ENCODE data around the gene MED27.
A peak's percentile ranks its signal among the peaks of the same experiment; 100 is the strongest.
"Not testable (repeated sequence)": the region's sequence is repeated elsewhere in the genome, so short reads cannot be mapped to it uniquely, and the experiment has no call there.

The MED27 gene

DNA sequence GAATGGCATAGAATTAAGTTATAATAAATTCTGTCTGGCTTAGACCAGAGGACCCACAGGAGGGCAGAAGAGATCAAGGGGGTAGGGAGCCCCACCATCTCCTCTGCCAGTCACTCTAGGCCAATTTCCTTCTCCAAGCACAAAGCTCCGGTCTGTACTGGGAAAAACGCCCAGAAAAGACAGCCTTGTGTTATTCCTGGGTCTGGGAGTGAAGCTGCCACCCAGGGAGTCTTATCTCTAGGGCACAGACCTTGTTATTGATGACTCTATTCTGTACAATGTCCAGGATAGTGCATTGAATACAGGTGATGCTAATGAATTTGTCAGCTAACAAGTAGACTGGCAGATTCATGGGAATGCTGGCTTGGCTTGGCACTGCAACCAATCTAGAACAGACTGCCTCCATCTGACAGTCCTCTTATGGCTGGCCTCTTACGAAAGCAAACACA is 60.7 kb downstream of the MED27 start:
- no peak for DNase-seq (ENCODE audit: low spot score)

DNA sequence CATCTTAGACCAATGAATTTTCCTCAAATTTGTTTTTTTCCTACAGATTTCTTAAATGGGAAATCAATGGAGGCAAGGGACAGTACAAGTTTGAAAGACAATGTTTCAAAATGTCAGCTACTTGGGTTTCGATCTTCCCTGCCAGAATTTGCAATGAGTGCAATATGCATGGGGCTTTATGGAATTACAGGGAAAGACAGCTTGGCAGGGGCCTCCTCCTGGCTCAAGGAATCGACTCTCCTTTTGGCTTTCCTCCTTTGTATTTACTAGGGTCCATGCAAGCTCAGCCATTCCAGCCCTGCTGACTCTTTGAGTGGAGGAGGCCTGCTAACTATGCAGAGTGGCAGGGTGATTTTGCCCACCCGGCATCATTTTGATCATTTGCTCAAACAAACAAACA is 63.2 kb downstream of the MED27 start:
- no peak for DNase-seq (ENCODE audit: low spot score)

DNA sequence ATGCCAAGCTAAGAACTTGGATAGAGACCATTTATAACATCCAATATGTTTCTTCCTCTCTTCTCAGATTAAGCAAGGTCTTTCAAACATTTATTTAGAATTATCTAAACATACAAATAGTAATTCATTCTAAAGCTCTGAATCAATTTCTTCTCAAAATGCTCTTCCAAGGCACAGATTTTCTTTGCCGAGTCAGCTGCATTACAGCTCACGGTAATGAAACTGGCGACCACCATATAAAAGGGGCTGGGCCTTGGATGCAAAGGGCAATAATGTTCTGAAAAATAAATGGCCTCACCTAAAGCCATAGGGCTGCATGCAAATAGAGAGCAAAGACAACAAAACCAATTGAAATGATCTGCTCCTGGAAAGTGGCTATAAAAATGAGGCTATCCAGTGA is 63.8 kb downstream of the MED27 start:
- DNase-seq (ENCODE audit: low spot score) = no peak

DNA sequence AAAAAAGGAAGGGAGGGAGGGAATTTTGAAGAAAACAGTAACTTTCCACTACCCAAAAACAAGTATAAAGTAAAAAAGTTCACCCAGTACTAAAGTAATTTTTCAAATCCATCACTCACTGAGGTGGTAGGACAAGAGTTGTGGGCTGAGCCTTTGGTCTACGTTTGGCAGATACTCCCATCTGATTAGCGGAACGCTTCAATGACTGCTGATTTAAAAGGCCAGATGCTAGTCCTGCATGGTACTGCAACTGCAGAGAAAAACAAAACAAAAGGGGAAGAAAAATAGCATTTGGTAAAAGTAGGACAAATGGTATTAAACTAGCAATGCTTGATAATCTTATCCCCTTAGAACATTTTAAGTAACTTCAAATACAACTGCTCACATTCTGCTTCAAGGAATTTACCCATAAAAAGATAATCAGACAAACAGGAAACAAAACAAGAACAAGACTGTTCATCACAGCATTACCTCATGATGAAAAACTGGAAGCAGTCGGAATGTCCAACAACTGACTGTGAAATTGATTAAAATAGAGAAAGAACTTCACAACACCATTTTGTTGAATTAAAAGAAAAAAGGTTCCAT is 65.4 kb downstream of the MED27 start:
- DNase-seq (ENCODE audit: low spot score) = no peak

DNA sequence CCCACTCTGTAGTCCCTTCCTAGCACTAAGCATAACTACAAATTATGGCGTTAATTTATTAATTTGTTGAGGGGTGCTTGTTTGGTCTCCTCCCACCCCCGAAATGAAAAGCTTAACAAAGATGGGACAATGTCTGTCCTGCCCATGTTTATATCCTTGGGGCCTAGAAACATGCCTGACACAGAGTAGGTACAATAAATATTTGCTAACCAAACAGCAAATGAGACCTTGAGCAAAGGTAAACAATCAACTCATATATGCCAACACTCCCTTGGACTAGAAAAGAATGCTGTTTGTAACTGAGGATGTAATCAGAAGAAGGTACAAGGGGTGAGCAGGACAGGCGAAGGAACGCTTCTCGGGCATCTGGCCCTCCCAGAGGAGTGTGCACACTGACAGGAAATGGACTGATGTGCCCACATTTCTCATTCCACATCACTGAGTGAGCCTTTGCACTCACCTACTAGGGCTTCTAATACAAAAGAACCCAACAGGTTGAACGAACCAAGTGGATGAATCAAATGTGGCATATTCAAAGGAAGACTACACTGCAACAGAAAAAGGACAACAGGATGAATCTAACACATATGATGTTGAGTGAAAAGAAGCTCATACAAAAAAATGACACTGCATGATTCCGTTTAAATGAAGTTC is 66.8 kb downstream of the MED27 start:
- DNase-seq (ENCODE audit: low spot score) = no peak

DNA sequence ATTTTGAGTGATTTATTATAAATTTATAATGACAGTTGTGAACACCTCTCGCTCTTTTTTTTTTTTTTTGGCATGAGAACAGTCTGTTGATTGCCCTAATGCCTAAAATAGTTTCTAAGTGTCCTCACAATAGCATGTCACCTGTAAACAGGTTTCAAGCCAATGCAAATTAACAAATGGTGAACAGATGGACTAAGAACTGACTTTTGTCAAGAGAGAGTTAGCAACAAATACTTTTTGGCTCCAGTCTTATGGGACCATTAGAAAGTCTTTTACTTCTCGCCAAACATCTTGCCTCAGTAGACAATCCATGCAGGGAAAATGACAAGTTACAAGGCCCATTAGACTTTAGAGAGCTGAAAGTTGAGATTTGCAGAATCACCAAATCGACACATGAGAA is 67.8 kb downstream of the MED27 start:
- no peak for DNase-seq (ENCODE audit: low spot score)

DNA sequence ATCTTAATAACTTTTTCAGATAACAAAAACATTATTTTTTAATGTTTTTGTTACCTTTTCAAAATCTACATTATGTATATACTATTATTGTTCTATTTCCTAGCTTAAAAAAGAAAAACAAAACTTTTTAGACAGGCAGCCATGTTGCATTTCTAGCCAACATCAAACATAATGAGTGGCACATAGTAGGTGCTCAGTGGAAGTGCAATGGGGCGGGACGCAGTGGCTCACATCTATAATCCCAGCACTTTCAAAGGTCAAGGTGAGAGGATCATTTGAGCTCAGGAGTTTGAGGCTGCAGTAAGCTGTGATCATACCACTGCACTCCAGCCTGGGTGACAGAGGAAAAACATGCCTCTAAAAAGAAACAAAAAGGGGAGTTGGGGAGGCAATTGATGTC is 68.4 kb downstream of the MED27 start:
- DNase-seq (ENCODE audit: low spot score) = no peak

DNA sequence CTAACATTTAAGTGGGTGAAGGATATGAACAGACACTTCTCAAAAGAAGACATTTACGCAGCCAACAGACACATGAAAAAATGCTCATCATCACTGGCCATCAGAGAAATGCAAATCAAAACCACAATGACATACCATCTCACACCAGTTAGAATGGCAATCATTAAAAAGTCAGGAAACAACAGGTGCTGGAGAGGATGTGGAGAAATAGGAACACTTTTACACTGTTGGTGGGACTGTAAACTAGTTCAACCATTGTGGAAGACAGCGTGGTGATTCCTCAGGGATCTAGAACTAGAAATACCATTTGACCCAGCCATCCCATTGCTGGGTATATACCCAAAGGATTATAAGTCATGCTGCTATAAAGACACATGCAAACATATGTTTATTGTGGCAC is 69.5 kb downstream of the MED27 start:
- not testable (repeated sequence) for DNase-seq (ENCODE audit: low spot score)

DNA sequence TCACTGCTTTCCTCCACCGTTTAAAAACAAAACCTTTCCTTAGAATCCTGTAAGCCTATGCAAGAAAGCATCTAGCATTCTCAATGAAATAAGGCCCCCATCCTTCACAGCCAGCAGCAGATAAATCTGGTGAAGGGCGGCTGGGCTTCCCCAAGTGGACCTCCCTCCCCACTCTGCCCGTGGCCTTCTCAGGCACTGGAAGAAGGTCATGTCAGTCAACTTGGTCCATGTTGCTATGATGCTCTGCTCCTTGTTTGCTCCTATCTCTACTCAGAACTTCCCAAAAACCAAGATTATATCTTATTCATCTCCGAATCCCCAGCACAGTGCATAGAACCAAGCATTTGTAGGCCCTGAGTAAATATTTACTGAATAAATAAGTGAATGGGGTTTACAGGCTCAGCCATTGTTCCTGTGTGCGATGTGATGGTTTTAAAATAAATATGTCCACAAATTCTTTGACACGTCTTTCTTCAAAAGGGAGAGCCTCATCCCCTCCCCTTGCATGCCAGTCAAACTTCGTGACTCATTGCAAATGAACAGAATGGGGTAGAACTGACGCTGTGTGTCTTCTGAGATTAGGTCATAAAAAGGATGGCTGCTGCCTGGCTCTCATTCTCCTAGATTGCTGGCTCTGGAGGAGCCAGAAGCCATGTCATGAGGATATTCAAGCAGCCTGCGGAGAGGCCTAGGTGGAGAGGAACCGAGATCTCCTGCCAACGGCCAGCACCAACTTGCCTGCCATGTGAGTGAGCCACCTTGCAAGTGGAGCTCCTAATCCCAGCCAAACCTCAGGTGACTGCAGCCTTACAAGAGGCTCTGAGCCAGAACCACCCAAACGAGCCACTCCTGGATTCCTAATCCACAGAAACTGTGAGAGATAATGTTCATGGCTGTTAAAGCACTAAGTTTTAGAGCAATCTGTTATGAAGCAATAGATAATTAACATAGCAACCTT is 70.5 kb downstream of the MED27 start:
- DNase-seq (ENCODE audit: low spot score) = no peak

DNA sequence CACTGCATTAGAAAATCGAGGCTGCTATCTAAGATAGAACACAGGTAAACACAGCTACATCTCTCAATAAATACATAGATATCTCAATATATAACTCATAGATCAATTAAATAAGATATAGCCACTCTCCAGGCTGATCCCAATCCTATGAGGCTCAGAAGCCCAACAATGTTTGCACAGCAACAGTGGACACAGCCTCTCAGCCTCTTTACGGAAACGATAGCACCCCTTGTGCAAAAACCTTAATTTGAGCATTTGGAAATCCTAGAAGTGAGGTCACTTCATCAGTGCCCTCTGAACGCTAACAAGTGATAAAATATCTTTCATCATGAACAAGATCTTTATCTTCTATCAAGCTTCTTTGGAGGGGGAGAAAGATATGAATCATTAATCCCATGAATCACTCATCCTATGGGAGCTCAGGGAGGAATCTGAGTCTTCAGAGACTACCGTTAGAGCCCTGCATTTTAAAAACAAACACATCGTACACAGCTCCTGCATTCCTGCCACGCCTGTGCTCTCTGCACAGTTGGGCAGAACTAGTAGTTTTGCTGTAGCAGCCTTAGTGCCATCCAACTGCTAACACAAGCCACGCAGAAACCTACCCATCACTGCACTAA is 71.4 kb downstream of the MED27 start:
- peak; percentile 30 for DNase-seq (ENCODE audit: low spot score)

DNA sequence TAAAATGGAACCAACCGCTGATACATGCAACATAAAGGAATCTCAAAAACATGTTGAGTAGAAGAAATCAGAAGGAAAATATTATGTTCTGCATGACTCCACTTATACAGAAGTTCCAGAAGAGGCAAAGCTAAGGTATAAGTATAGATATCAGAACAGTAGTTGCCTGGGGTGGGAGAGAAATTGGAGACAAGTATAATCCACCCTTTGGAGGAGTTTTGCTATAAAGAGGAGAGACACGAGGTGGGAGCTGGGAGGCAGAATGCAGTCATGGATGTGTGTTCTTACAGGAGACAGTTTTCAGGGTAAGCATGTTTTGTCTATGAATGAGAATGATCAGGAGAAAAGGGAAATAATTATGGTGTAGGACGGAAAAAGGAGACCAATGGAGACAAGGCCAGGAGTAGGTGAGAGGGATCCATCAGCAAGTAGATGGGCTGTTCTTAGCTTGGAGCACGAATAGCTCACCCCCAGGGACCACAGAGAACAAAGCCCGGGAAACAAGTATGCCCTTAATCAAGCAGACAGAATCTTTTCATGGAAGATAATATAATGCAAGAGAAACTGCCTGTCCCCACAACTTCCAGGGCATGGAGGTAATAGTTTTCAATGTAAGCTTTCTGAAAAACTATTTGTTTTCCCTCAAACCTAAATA is 72.2 kb downstream of the MED27 start:
- DNase-seq (ENCODE audit: low spot score) = no peak

DNA sequence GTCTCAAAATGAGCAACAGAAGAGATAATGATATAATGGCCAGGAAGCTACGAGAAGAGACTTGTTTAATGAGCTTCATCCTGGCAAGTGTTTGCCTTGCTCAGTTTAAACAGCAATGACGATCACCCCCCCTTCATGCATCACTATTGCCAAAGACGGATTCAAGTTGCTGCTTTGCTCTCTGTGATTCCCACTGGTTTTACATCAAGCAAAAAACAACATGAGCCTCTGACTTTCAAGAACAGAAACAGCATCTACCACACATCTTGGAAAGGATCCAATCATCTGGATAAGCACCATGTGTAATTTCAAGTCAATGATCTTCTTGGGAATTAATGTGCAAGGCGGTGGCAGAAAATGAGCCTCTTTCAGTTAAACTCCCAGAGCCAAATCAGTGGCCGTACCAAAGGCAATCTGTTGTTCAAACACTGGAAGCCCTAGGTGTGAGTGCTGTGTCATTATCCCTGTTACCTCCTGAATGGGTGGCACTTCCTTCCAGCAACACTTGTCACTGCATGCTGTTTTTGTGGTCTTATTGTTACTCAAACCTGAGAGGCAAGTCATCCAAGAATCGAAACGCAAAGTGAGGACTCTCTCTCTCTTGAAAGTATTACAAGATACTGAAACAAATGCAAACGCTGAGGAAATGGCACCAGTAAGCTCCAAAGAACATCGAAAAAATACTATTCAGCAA is 72.8 kb downstream of the MED27 start:
- DNase-seq (ENCODE audit: low spot score) = no peak

DNA sequence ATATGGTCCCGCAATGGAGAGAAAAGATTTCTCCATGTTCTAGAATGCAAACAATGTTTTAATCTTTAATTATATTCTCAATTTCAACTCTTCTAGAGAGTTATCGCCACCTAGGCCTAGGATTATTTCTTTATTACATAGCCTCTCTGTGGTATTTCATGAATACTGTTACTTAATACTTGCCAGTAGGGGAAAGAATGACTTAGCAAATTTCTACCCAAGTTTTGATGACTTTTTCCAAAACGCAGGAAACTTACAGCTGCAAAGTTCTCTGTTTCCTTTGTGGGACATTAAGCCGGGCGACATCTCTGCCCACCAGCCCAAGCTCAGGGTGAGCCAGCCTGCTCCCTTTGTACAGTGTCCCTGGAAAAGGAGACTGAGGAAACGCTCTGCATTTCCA is 73.8 kb downstream of the MED27 start:
- DNase-seq (ENCODE audit: low spot score) = peak; percentile 27

DNA sequence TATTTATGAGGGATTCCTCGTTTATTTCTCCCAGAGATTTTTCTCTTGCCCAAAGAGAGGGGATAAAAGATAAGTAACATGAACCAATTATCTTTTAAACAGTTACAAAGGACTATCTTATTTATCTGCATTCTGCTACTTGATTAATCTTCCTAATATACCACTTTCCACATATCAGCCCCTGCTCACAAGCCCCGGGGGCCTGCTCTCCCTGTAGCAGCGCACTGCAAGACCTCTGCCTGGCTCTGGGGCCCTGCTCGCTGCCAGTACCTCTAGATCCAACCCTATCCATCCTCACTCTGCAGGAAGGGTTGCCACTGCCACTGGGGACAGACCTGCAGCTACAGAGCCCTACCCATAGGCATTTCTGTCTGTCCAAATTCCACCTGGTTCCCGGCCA is 75.3 kb downstream of the MED27 start:
- no peak for DNase-seq (ENCODE audit: low spot score)

DNA sequence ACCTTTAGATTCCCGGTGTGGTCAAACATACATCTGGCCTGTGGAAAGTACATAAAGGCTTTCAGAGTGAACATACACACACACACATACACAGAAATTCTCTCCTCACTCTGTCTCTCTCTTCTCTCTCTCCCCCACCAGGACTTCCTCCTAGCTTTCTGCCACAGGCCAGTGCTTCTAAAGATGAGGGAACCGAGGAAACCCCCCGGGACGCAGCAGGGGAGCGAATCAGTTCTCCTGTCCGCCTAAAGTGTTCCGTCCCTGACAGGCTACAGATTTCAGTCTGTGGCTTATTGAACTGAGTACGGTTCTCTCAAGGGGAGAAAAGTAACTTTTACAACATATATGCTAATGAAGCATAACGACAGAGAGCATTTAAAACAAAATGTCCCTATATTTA is 75.8 kb downstream of the MED27 start:
- no peak for DNase-seq (ENCODE audit: low spot score)

DNA sequence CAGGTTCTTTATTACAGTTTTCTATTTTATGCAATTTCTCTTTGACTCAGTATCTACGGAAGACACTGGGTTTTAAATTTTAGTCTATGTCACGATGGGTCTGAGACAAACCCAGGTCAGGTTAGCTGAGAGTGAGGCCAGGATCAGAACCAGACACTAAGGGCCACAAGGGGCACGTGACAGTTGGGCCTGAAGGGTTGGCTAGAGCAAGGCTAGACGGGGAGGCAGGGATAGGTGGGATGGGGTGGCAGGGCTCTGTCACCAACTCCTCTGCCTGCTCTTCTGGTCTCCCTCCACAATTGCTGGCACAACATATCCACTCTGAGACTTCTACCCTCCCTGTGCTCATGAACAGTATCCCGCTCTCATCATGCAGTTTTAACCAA is 76.4 kb downstream of the MED27 start:
- DNase-seq (ENCODE audit: low spot score) = no peak

DNA sequence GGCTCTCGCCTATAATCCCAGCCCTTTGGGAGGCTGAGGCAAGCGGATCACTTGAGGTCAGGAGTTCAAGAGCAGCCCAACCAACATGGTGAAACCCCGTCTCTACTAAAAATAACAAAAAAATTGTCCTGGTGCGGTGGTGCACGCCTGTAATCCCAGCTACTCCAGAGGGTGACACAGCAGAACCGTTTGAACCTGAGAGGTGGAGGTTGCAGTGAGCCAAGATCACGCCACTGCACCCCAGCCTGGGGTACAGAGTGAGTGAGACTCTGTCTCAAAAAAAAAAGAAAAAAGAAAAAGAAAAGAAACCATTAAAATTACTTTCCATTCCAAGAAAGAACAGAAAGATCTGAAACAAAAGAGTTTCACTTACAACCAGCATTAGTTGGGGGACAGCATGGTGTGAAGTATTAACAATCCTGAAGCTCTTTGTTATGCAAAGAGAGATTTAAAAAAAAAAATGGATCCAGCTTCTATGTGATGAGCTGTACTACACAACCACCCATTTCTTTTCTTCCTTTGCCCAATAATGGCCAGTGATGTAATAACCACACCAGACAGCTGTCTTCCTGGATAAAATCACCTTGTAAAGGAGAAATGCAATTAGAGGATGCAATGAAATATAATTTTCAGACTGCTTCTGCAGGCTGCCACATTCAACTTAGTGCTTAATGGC is 76.9 kb downstream of the MED27 start:
- no peak for DNase-seq (ENCODE audit: low spot score)

DNA sequence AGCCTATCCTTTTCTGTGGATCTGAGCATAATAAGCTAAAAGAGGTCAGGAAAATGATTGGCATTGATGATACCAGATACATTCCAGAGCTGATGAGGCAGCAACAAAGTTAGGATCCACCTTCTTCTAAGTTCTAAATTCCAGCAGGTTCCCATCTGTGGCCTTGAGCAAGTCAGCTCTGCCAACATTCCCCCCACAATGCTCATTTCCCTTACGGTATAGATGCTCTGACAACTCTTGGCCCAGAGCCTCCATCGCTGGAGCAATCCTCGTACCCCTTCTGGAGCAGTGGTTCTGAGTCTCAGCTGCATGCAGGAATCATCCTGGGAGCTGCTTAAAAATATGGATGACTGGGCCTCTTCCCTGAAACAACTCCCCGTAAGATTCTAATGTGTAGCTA is 78.1 kb downstream of the MED27 start:
- no peak for DNase-seq (ENCODE audit: low spot score)

DNA sequence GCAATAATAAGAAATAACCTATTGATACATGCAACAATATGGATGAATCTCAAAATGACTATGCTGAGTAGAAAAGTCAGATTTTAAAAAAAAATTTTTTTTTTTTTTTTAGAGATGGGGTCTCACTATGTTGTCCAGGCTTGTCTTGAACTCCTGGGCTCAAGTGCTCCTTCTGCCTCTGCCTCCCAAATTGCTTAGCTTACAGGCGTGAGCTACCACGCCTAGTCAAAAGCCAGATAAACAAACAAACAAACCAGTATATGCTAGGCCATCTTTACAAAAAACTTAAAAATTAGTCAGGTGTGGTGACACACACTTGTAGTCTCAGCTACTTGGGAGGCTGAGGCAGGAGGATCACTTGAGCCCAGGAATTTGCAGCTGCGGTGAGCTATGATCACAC is 79.0 kb downstream of the MED27 start:
- DNase-seq (ENCODE audit: low spot score) = no peak

DNA sequence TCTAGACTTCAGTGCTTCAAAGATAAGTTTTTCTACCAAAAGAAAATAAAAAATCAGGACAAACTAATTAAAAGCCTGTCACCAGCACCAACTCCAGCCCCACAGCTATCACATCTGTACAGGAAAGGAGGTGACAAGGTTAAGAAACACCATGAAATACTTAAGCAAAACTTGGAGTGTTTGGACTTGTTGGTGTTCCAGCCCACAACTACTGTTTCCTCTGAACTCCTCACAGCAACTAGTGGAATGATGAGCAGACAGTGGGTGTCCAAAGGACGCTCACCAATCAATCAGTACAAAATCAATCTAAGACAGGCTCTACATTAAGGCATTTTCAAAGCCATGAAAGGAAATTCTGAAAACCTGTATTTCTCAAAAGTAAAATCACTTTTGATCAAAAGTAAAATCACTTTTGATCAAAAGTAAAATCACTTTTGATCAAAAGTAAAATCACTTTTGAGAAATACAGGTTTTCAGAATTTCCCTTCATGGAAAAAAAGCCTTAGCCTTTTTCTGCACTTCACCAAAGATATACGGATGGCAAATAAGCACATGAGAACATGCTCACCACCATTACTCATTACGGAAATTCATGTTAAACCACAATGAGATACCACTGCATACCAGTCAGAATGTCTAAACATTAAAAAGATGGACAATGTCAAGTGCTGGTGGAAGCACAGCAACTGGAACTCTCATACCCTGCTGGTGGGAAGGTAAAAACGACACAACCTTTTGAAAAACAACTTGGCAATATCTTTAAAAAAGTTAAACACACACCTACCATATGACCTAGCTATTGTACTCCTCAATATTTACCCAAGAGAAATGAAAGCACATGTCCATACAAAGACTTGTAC is 79.7 kb downstream of the MED27 start:
- DNase-seq (ENCODE audit: low spot score) = peak; percentile 23

Data from AG20443 (cell line).